ENCODE results near the gene LSM5.
"Not testable (repeated sequence)": the region's sequence is repeated elsewhere in the genome, so short reads cannot be mapped to it uniquely, and the experiment has no call there.

Gene LSM5

GRCh38 chr7:32506266-32507054, 16.3 kb upstream of the LSM5 start:
- no peak for DNase-seq (ENCODE audit: low spot score)

DNA sequence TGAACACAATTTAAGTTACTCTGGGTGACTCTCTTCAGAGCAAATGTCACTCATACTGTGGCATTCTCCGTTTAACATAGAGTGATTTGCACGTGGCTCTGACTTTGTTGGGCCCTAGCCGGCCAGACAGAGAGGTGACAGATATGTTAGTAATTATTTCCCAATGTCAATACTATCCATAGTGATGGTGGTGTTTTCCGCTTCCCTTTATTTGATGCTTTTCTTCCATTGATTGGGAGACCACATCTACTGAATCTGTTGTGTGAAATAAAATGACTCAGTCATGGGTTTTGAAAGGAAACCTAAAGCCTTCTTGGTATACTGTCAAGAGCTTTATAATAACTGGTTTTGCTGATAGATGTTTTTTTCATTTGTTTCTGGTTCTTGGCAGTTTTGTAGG, 12.5 kb upstream of the LSM5 start:
- no peak for DNase-seq (ENCODE audit: low spot score)

- DNase-seq (ENCODE audit: low spot score) = peak; percentile 5
Observed at GRCh38 chr7:32501522-32501921, 11.3 kb upstream of the LSM5 start.

DNA sequence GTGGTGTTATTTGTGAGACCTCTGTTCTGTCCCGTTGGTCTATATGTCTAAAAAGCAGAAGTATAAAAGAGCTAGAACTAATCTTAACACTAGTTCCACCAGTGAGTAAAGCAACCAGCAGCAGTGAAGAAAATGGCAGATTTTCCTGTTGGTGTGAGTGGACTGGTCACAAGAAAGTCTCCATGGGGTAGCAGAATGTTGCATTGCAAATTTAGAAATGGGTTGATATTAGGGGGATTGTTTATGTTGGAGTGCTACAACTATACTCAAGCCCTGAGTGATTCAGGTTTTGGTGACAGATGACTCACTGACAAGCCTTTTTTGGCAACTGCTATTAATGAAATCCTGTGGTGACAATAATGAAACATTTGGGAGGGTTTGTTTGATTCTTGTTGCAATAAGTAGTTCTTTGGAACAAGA, 10.8 kb upstream of the LSM5 start:
- DNase-seq (ENCODE audit: low spot score) = peak; percentile 3

GRCh38 chr7:32500216-32500615, 10.0 kb upstream of the LSM5 start:
- not testable (repeated sequence) for DNase-seq (ENCODE audit: low spot score)

GRCh38 chr7:32499755-32500154, 9.6 kb upstream of the LSM5 start:
- DNase-seq (ENCODE audit: low spot score) = not testable (repeated sequence)

DNA sequence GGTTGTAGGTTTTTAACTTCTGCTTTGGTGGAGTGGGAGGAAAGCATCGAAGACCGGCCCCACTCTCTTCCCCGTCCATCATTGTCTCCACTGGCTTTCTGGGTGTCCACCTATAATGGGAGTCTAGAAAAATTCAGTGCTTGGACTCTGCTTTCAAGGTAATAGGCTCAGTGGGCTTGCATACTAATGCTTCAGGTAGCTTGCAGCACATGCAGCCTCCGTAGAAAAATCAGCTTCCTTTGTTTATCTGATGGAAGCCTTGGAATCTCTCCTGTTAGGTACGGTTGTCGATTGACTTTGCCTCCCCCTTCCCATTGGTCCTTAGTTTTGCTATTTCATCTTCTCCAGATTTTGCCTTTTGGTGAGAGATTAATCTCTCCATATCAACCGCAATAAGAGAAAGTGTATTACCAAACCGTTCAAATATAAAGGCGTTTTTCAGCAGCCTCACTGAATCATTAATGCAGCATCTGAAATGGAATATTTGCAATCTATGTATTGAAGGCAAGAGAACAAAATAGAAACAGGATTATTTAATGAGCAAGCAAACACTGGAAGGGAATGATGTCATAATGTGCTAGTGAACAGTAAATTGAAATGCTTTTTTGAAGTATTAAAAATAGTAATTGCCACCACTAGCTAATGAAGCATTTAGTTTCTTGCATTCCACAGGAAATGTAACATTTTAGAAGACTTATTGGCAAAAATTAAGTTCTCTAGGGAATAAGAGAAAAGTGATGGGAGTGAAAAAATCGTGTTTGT, 6.1 kb upstream of the LSM5 start:
- peak; percentile 2 for DNase-seq (ENCODE audit: low spot score)

DNA sequence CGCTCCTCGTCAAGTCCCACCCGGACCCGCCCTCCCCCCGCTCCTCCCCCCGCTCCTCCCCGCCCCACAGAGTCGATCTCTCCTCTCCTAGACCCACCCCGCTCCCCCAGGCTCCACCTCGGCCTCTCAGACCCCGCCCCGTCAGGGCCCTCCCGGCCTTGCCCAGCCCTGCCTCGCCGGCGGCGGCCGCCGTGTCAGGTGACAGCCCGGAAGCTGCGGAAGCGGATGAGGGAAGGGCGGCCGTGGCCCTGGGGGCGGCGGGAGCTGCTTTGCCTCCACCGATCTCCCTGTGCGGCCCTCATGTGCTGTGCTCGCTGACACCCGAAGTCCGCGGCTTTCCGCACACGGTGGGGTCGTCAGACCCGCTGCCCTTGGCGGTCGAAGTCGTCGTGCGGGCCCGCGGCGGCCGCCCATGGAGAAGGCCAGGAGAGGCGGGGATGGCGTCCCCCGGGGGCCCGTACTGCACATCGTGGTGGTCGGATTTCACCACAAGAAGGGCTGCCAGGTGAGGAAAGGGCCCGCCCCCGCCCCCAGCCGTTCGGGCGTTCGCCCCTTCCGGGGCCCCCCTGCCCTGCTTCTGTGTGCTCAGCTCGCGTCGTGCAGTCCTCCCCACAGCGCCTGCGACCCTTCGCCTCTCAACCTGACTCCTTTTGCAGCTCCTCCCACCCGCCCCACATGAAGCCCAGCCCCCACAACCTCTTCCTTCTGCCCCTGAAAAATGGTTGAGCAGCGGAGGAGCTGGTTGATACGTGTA, 5.3 kb upstream of the LSM5 start, which contains the start of gene AVL9:
AVL9 (plus strand) TSS at position 192 of the 754 bp plus-strand sequence; CDS start at position 413, 221 bp downstream.
- peak; percentile 97 for DNase-seq (ENCODE audit: low spot score)

DNA sequence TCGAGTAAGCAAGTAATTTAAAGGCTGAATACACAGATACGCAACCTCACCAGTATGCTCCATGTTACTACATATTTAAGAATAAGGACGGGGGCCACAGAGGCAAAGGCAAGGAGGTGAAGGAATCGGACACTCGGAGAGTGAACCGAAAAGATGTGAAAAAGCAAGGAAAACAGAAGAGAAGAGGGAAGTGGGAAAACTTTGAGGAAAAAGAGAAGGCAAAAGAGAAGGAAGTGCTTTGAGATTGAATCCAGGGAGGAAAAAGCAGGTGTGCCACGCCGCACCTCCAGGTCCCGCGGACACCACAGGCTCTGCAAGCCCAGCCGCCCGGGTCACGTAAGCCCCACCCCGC, 4.7 kb upstream of the LSM5 start:
- DNase-seq (ENCODE audit: low spot score) = no peak

- no peak for DNase-seq (ENCODE audit: low spot score)
Observed at GRCh38 chr7:32489788-32490126, 423 bp downstream of the LSM5 start.

- no peak for DNase-seq (ENCODE audit: low spot score)
Observed at GRCh38 chr7:32481921-32482320, 8.3 kb downstream of the LSM5 start.

DNA sequence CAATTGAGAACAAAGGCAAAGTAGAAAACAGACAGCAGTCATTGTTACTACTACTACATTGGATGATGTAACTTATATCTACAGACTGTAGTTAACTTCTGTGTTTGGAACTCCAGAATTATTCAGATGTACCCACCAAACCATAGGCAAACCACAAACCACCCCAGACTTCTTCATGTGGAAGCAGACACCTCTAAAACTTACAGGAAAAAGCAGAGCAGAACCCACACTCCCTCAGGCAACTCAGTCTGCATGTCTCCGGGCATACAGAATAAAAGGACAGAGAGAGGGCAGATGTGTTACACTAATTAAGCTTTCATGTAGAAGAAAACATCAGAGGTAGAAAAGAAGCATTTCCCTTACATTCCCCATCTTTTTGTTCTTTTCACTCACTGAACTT, 9.0 kb downstream of the LSM5 start:
- DNase-seq (ENCODE audit: low spot score) = no peak

GRCh38 chr7:32479574-32480200, 10.5 kb downstream of the LSM5 start:
- peak; percentile 10 for DNase-seq (ENCODE audit: low spot score)

GRCh38 chr7:32477649-32477980, 12.6 kb downstream of the LSM5 start:
- DNase-seq (ENCODE audit: low spot score) = no peak

- DNase-seq (ENCODE audit: low spot score) = no peak
Observed at GRCh38 chr7:32476816-32477648, 13.1 kb downstream of the LSM5 start.

DNA sequence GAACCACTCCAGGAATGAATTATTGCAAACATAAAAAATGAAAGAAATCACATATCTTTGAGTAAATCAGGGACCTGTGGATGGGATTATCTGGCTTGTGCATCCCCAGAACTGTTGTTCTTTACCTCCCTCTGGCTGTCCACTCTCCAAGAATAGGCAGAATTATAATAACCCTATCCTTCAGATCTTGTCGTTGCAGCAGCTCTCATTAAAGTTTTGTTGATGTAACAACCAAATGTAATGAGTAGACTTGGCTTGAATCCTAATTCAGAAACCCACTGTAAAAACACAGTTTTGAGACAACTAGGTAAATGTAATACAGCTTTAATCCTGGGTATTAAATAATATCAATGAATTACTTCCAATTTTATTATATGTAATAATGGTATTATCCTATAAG, 16.2 kb downstream of the LSM5 start:
- no peak for DNase-seq (ENCODE audit: low spot score)

GRCh38 chr7:32472015-32472414, 18.2 kb downstream of the LSM5 start:
- no peak for DNase-seq (ENCODE audit: low spot score)

DNA sequence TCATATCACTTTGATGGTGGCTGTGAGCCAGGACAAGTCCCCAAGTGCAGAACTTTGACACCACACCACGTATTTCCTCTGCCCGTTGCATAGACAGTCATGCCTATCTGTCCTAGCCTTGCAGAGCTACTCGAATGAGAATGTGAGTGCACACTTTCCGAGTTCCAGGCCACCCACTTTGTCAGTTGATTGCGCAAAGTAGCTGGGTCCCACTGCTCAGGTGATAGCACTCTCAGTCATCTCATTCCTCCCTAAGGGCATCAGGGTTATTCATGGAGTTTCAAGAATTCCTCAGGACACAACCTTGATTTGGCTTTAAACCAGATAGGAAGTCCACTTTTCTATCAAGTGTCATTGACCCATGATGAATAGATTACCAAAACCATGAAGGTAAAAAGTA, 19.3 kb downstream of the LSM5 start:
- DNase-seq (ENCODE audit: low spot score) = no peak

GRCh38 chr7:32470004-32470403, 20.2 kb downstream of the LSM5 start:
- not testable (repeated sequence) for DNase-seq (ENCODE audit: low spot score)

GRCh38 chr7:32464641-32465416, 25.4 kb downstream of the LSM5 start:
- not testable (repeated sequence) for DNase-seq (ENCODE audit: low spot score)

DNA sequence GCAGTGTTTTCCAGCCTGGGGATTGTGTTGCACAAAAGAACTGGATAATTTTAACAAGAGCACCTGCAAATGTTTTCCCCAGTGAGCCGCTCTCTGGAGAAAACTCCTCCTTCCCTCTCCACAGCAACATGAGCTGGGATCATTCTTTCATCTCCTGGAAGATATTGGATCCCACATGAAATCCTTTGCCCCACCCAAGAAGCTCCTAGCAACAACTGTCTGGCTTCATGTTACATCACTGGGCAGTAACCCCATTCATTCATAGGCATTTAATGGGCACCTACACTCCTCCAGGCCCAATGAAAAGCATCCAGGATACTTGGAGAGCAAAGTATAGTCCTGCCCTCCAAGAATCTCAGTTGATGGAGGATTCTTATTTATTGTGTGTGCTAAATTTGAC, 27.2 kb downstream of the LSM5 start:
- DNase-seq (ENCODE audit: low spot score) = no peak

Measured in globus pallidus (tissue), 1 donor.